Stimulated activated naive B cell treated with anti-CD40 and anti-IgM and Interleukin-4, amounts not matched to agents 10 μg/mL and 1 μg/mL and 100 μg/mL, for 72 hours (primary cell): ENCODE results near the gene KIAA1614.

Experiments
- ATAC-seq, 2 donors: fragments of 150-1000 bp; cut with Tn5 transposase; replicated peaks; 2 replicates each; pipeline ENCODE4 v1.10.0; 2021; ENCODE audit warnings: moderate library complexity in 1 of 2
- DNase-seq: peaks from one replicate; pipeline ENCODE4 v3.0.0; 2021
- H3K27ac Mint-ChIP-seq: one replicate; pipeline ENCODE4 v1.8.0; 2022; ENCODE audit warnings: mild to moderate bottlenecking, mixed read lengths
- H3K27me3 Mint-ChIP-seq, 2 donors: one replicate each; pipeline ENCODE4 v1.8.0; 2022; ENCODE audit warnings: mixed read lengths in 2 of 2
- H3K36me3 Mint-ChIP-seq, 2 donors: one replicate each; pipeline ENCODE4 v1.8.0; 2022; ENCODE audit warnings: mixed read lengths in 2 of 2, mild to moderate bottlenecking in 1 of 2
- H3K4me1 Mint-ChIP-seq, 2 donors: one replicate each; pipeline ENCODE4 v1.8.0; 2022; ENCODE audit warnings: mixed read lengths in 2 of 2, mild to moderate bottlenecking in 1 of 2
- H3K4me3 Mint-ChIP-seq, 2 donors: one replicate each; pipeline ENCODE4 v1.8.0; 2022; ENCODE audit warnings: mild to moderate bottlenecking in 2 of 2, mixed read lengths in 2 of 2, moderate library complexity in 1 of 2
- H3K9me3 Mint-ChIP-seq, 2 donors: one replicate each; pipeline ENCODE4 v1.8.0; 2022; ENCODE audit warnings: mixed read lengths in 2 of 2, mild to moderate bottlenecking in 1 of 2

The KIAA1614 gene

DNA sequence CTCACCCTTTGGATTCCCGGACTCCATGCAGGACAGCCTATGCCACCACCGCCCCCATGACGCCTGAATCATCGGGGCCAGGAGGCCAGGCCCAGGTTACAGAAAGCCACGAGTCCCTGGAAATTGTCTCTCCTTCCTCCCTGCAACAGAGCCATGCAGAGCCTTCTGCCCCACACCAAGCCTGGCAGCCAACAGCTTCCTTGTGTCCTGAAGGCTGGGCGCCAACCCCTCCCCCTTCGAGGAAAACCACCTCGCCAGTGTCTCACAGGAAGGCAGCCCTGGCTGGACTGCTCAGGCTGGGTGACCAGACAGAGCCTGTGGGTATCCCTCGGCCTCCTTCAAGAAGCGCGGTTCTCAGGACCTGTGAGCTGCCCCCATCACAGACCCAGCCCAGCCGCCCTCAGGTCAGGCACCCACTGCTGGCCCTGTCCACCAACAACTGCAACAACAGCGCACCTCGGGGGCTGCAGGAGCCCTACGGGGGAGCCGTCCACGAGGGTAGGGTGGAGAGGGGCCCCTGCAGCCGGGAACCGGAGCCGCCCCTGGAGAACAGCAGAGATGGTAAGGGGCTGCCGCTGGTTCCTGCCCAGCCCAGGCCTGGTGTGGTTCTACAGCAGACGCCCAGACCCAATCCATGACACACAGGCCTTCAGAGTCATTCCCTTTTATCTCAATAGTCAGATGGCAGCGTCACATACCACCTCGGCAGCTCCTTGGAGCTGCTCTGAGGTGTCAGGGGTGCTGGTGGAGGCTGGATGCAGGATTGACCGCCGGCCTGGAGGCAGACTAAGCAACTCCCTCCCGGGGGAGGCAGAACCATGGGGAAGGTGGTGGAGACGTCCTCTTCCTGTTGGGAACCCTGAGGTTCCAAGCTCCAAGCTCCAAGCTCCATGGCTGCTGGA is 23.7 kb downstream of the KIAA1614 start:
- Mint-ChIP-seq H3K4me1 (peaks cover 35 to 66% of the 10 kb centered on the region in 2 donors), H3K27me3 (no peaks in the 10 kb centered on the region), H3K4me3 (peak overlapping the region in 1 of 2 donors; percentile 16), H3K9me3 (no peaks in the 10 kb centered on the region), H3K27ac (no peak overlapping the region), H3K36me3 (peaks cover 4 to 7% of the 10 kb centered on the region in 2 donors)
- ATAC-seq (no peak), DNase-seq (no peak)

GRCh38 chr1:180937012-180937372 is 24.3 kb downstream of the KIAA1614 start:
- H3K9me3 Mint-ChIP-seq: no peaks in the 10 kb centered on the region
- peaks cover 35 to 66% of the 10 kb centered on the region in 2 donors for H3K4me1 Mint-ChIP-seq
- DNase-seq (no peak), ATAC-seq (no peak)
- no peak overlapping the region for H3K4me3 Mint-ChIP-seq
- H3K27me3 Mint-ChIP-seq: no peaks in the 10 kb centered on the region
- H3K36me3 Mint-ChIP-seq: peaks cover 4 to 10% of the 10 kb centered on the region in 2 donors
- no peak overlapping the region for H3K27ac Mint-ChIP-seq

DNA sequence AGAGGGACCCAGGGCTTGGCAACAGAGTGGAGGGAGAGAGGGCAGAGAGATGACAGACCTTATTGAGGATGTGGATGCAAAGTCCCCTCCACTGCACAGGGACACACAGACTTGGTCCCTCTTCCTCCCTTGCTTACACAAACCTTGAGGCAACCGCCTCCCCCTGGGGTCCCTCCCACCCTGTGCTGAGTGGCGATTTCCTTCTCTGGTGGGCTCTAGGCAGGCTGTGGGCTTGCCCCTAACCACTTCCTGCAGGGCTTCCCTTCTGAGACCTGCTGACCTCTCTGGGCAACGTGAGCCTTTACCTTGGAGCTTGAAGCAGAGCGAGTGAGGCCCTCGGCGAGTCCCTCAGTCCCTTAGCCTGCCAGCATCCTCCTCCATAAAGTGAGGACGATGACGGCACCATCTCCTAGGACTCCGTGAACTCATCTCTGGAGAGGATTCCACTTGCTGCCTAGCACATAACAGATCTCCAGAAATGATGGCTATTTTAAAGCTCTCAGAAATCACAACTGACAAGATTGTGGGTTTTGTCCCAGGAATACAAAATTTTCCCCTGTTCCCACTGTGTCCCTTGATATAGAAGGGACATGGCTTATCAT is 25.0 kb downstream of the KIAA1614 start:
- Mint-ChIP-seq H3K36me3 (peaks cover 4 to 18% of the 10 kb centered on the region in 2 donors), H3K27me3 (no peaks in the 10 kb centered on the region), H3K27ac (no peak overlapping the region), H3K4me1 (peaks cover 35 to 64% of the 10 kb centered on the region in 2 donors), H3K9me3 (no peaks in the 10 kb centered on the region), H3K4me3 (no peak overlapping the region)
- ATAC-seq (no peak), DNase-seq (no peak)

- Mint-ChIP-seq H3K27ac (peak overlapping the region; percentile 4), H3K36me3 (peaks cover under 1 to 21% of the 10 kb centered on the region in 2 donors), H3K4me1 (peaks cover 33 to 50% of the 10 kb centered on the region in 2 donors), H3K4me3 (no peak overlapping the region), H3K27me3 (no peaks in the 10 kb centered on the region), H3K9me3 (no peaks in the 10 kb centered on the region)
- DNase-seq (no peak), ATAC-seq (no peak)
Measured at GRCh38 chr1:180939073-180939710, 26.5 kb downstream of the KIAA1614 start.

- ATAC-seq (no peak), DNase-seq (no peak)
- Mint-ChIP-seq H3K9me3 (no peaks in the 10 kb centered on the region), H3K4me1 (peaks cover 29 to 45% of the 10 kb centered on the region in 2 donors), H3K4me3 (no peak overlapping the region), H3K36me3 (peaks cover 4 to 22% of the 10 kb centered on the region in 2 donors), H3K27ac (peak overlapping the region; percentile 4), H3K27me3 (no peaks in the 10 kb centered on the region)
Measured at GRCh38 chr1:180939711-180940103, 27.0 kb downstream of the KIAA1614 start.

- ATAC-seq (no peak), DNase-seq (no peak)
- Mint-ChIP-seq H3K27me3 (no peaks in the 10 kb centered on the region), H3K27ac (no peak overlapping the region), H3K9me3 (no peaks in the 10 kb centered on the region), H3K4me3 (no peak overlapping the region), H3K36me3 (peaks cover 4 to 23% of the 10 kb centered on the region in 2 donors), H3K4me1 (peaks cover 24 to 38% of the 10 kb centered on the region in 2 donors)
Measured at GRCh38 chr1:180940445-180940844, 27.7 kb downstream of the KIAA1614 start.

DNA sequence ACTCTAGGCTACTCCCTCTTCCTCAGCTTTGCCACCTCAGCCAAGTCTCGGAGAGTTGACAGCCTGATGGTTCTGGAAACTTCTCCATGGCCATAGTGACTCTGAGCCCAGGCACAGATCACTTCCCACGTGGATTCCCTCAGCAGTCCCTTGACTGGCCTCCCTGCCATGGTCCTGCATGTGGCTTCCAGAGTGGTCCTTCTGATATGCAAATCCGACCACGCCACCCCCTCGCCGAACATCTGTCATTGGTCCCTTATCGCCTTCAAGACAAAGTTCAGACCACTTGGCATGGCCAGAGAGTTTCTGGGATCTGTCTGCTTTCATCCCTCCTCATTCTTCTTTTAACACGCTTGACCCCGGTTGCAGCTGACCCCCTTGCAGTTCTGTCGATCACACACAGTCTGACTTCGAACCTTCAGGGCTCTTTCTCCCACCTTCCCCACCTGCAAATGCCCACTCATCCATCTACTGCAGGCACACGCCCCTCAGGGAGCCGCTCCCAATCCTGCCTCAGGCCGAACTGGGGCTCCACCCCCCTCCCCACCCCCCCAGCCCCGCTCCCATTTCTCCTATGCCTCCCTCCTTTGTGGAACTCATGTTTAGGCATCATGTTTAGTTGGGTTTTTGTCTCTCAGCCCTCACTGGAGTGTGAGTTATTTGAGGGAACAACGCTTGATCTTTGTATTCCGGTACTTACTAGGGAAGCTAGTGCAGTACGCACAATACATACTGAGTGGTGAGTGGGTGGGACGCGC is 29.0 kb downstream of the KIAA1614 start:
- Mint-ChIP-seq H3K4me3 (no peak overlapping the region), H3K4me1 (peaks cover 18 to 25% of the 10 kb centered on the region in 2 donors), H3K36me3 (peaks cover 16 to 35% of the 10 kb centered on the region in 2 donors), H3K27ac (no peak overlapping the region), H3K9me3 (peaks cover 2 to 3% of the 10 kb centered on the region in 2 donors), H3K27me3 (no peaks in the 10 kb centered on the region)
- no peak for ATAC-seq
- no peak for DNase-seq

DNA sequence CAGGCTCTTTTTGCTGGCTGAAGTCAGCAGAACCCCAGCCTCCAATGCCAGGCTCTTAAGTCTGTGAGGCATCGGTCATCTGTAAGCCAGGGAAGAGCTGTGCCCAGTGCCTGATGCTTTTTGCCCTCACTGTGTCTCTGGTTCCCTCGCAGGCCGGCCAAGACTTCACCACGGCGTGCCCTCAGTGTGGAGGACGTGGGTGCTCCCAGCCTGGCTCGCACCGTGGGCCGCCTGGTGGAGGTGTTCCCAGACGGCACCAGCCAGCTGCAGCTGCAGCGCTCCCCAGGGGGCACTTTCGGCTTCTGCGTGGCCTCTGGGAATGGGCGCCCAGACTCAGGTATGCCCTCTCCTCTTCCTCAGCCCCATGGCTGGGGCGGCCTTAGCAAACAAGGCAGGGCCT is 32.5 kb downstream of the KIAA1614 start:
- DNase-seq (no peak), ATAC-seq (no peak)
- H3K27me3 Mint-ChIP-seq: no peaks in the 10 kb centered on the region
- peaks cover 4 to 6% of the 10 kb centered on the region in 2 donors for H3K4me1 Mint-ChIP-seq
- H3K36me3 Mint-ChIP-seq: peaks cover 45 to 64% of the 10 kb centered on the region in 2 donors
- H3K27ac Mint-ChIP-seq: no peak overlapping the region
- H3K4me3 Mint-ChIP-seq: no peak overlapping the region
- peaks cover 9 to 15% of the 10 kb centered on the region in 2 donors for H3K9me3 Mint-ChIP-seq

DNA sequence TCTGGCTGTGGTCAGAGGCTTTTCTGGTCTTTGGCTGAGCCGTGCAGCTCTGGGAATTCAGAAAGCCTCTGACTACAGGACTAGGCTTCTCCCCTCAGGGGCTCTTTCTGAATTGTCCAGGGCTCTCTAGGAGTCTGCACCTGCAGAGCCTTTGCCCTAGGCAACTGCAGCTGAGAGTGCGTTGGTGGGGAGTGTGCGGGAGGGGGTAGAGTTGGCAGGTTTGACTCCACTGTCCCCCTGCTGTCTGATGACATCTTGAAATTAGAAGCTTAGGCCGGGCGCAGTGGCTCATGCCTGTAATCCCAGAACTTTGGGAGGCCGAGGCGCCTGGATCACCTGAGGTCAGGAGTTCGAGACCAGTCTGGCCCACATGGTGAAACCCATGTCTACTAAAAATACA is 32.9 kb downstream of the KIAA1614 start:
- DNase-seq (no peak), ATAC-seq (no peak)
- Mint-ChIP-seq H3K4me3 (no peak overlapping the region), H3K36me3 (peaks cover 48 to 66% of the 10 kb centered on the region in 2 donors), H3K9me3 (peaks cover 9 to 15% of the 10 kb centered on the region in 2 donors), H3K27ac (no peak overlapping the region), H3K4me1 (peaks cover 4 to 6% of the 10 kb centered on the region in 2 donors), H3K27me3 (no peaks in the 10 kb centered on the region)

DNA sequence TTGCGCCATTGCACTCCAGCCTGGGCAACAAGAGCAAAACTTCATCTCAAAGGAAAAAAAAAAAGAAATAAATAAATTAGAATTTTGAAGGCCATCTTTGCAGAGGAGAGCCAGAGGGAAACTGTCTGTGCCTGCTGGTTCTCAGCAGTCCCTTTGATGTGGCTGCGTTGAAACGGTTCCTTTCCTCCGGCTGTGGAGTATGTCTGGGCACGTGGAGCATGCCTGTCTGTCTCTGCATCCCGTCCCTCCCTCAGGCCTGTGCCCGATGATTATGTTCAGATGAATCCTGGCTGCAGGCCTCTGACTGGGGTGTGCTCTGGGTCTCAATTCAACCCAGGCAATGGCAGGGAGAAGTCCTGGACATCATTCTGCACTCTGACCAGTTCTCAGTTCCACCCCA is 33.4 kb downstream of the KIAA1614 start:
- peaks cover 50 to 66% of the 10 kb centered on the region in 2 donors for H3K36me3 Mint-ChIP-seq
- DNase-seq (no peak), ATAC-seq (no peak)
- no peak overlapping the region for H3K27ac Mint-ChIP-seq
- H3K9me3 Mint-ChIP-seq: peaks cover 9 to 15% of the 10 kb centered on the region in 2 donors
- no peak overlapping the region for H3K4me3 Mint-ChIP-seq
- H3K27me3 Mint-ChIP-seq: no peaks in the 10 kb centered on the region
- peaks cover 4 to 6% of the 10 kb centered on the region in 2 donors for H3K4me1 Mint-ChIP-seq

DNA sequence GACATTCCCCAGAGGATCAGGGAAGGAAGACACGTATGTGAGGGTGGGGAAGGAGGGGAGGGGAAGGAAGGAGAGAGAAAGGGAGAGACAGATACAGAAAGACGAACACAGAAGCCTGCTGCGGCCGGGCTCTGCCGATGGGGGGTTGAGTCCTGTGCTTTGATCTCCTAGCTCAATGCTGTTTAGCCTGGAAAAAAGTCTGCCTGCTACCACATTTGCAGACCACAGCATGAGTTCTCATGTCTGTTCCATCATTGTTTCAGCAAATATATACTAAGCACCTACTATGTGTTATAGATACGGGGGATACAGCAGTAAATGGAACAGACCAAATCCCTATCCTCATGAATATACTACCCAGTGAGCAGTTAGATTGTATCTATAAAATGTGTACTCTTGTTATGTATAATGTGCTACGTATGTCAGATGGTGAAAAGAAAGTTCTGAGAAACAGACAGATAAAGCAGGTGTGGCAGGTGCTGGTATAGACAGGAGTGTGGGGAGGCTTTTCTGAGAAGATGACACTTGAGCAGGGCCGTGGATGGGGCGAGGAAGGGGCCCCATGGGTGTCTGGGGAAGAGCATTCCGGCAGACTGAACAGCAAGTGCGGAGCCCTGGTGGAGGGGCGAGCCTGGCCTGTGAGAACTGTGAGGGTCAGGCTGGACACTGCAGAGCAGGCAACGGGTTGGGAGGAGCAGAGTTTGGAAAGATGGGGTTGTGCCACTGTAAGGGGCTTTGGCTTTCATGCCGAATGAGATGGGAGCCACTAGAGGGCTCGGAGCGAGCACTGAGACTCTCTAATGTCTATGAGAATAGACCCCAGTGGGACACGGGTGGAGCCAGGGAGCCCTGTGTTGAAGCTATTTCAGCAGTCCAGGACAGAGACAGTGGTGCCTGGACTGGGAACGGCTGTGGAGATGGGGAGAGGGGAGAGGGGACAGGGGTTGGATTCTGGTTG is 34.1 kb downstream of the KIAA1614 start:
- Mint-ChIP-seq H3K9me3 (peaks cover 9 to 15% of the 10 kb centered on the region in 2 donors), H3K4me3 (no peak overlapping the region), H3K4me1 (peaks cover 4 to 6% of the 10 kb centered on the region in 2 donors), H3K27ac (peak overlapping the region; percentile 62), H3K27me3 (no peaks in the 10 kb centered on the region), H3K36me3 (peaks cover 53 to 70% of the 10 kb centered on the region in 2 donors)
- DNase-seq (no peak), ATAC-seq (no peak)

- DNase-seq (no peak), ATAC-seq (no peak)
- no peaks in the 10 kb centered on the region for H3K27me3 Mint-ChIP-seq
- peaks cover 9 to 15% of the 10 kb centered on the region in 2 donors for H3K9me3 Mint-ChIP-seq
- no peak overlapping the region for H3K27ac Mint-ChIP-seq
- no peak overlapping the region for H3K4me3 Mint-ChIP-seq
- peaks cover 56 to 66% of the 10 kb centered on the region in 2 donors for H3K36me3 Mint-ChIP-seq
- peaks cover 4 to 6% of the 10 kb centered on the region in 2 donors for H3K4me1 Mint-ChIP-seq
Measured at GRCh38 chr1:180947499-180947885, 34.8 kb downstream of the KIAA1614 start.
